ENCODE measurements around the gene IFT81.
"Not testable (repeated sequence)": the region's sequence is repeated elsewhere in the genome, so short reads cannot be mapped to it uniquely, and the experiment has no call there.

IFT81 gene

GRCh38 chr12:110224379-110225304 is 100.5 kb downstream of the IFT81 start:
- Histone ChIP-seq H3K9ac (ENCODE audit: low read depth, low read length) (no peak overlapping the region), H3K27me3 (ENCODE audit: control insufficient read depth, insufficient read depth, low read length) (no peaks in the 10 kb centered on the region), H3K4me1 (ENCODE audit: control insufficient read depth, insufficient read depth, low read length) (no peaks in the 10 kb centered on the region), H3K4me3 (ENCODE audit: low read depth, low read length) (no peak overlapping the region), H3K9me3 (ENCODE audit: control insufficient read depth, insufficient read depth, low read length) (no peaks in the 10 kb centered on the region), H3K36me3 (ENCODE audit: control insufficient read depth, insufficient read depth, low read length) (no peaks in the 10 kb centered on the region)

GRCh38 chr12:110227138-110227537 is 103.0 kb downstream of the IFT81 start:
- Histone ChIP-seq H3K9me3 (ENCODE audit: control insufficient read depth, insufficient read depth, low read length) (no peaks in the 10 kb centered on the region), H3K27me3 (ENCODE audit: control insufficient read depth, insufficient read depth, low read length) (no peaks in the 10 kb centered on the region), H3K36me3 (ENCODE audit: control insufficient read depth, insufficient read depth, low read length) (no peaks in the 10 kb centered on the region), H3K4me3 (ENCODE audit: low read depth, low read length) (no peak overlapping the region), H3K9ac (ENCODE audit: low read depth, low read length) (no peak overlapping the region), H3K4me1 (ENCODE audit: control insufficient read depth, insufficient read depth, low read length) (no peaks in the 10 kb centered on the region)

- not testable (repeated sequence) for H3K4me1 ChIP-seq (ENCODE audit: control insufficient read depth, insufficient read depth, low read length); H3K27me3 ChIP-seq (ENCODE audit: control insufficient read depth, insufficient read depth, low read length); H3K9me3 ChIP-seq (ENCODE audit: control insufficient read depth, insufficient read depth, low read length)
Measured at GRCh38 chr12:110228348-110228747, 104.2 kb downstream of the IFT81 start.

GRCh38 chr12:110228756-110229155 is 104.6 kb downstream of the IFT81 start:
- H3K27me3 ChIP-seq (ENCODE audit: control insufficient read depth, insufficient read depth, low read length) = no peaks in the 10 kb centered on the region
- H3K4me1 ChIP-seq (ENCODE audit: control insufficient read depth, insufficient read depth, low read length) = no peaks in the 10 kb centered on the region
- no peak overlapping the region for H3K4me3 ChIP-seq (ENCODE audit: low read depth, low read length)
- H3K9ac ChIP-seq (ENCODE audit: low read depth, low read length) = no peak overlapping the region
- H3K9me3 ChIP-seq (ENCODE audit: control insufficient read depth, insufficient read depth, low read length) = no peaks in the 10 kb centered on the region
- H3K36me3 ChIP-seq (ENCODE audit: control insufficient read depth, insufficient read depth, low read length) = no peaks in the 10 kb centered on the region

More at GRCh38 chr12:110228348-110228747, 104.2 kb downstream of the IFT81 start:
- not testable (repeated sequence) for H3K9ac ChIP-seq (ENCODE audit: low read depth, low read length); H3K4me3 ChIP-seq (ENCODE audit: low read depth, low read length); H3K36me3 ChIP-seq (ENCODE audit: control insufficient read depth, insufficient read depth, low read length)

GRCh38 chr12:110229409-110229808 is 105.3 kb downstream of the IFT81 start:
- H3K36me3 ChIP-seq (ENCODE audit: control insufficient read depth, insufficient read depth, low read length) = no peaks in the 10 kb centered on the region
- H3K27me3 ChIP-seq (ENCODE audit: control insufficient read depth, insufficient read depth, low read length) = no peaks in the 10 kb centered on the region
- H3K9ac ChIP-seq (ENCODE audit: low read depth, low read length) = no peak overlapping the region
- no peaks in the 10 kb centered on the region for H3K4me1 ChIP-seq (ENCODE audit: control insufficient read depth, insufficient read depth, low read length)
- no peaks in the 10 kb centered on the region for H3K9me3 ChIP-seq (ENCODE audit: control insufficient read depth, insufficient read depth, low read length)
- H3K4me3 ChIP-seq (ENCODE audit: low read depth, low read length) = no peak overlapping the region

GRCh38 chr12:110230655-110231054 is 106.5 kb downstream of the IFT81 start:
- no peaks in the 10 kb centered on the region for H3K36me3 ChIP-seq (ENCODE audit: control insufficient read depth, insufficient read depth, low read length)

GRCh38 chr12:110233212-110233903 is 109.2 kb downstream of the IFT81 start:
- Histone ChIP-seq H3K27me3 (ENCODE audit: control insufficient read depth, insufficient read depth, low read length) (no peaks in the 10 kb centered on the region), H3K36me3 (ENCODE audit: control insufficient read depth, insufficient read depth, low read length) (no peaks in the 10 kb centered on the region), H3K4me1 (ENCODE audit: control insufficient read depth, insufficient read depth, low read length) (no peaks in the 10 kb centered on the region), H3K4me3 (ENCODE audit: low read depth, low read length) (no peak overlapping the region), H3K9me3 (ENCODE audit: control insufficient read depth, insufficient read depth, low read length) (no peaks in the 10 kb centered on the region), H3K9ac (ENCODE audit: low read depth, low read length) (no peak overlapping the region)

More at GRCh38 chr12:110230655-110231054, 106.5 kb downstream of the IFT81 start:
- H3K27me3 ChIP-seq (ENCODE audit: control insufficient read depth, insufficient read depth, low read length) = no peaks in the 10 kb centered on the region
- no peaks in the 10 kb centered on the region for H3K9me3 ChIP-seq (ENCODE audit: control insufficient read depth, insufficient read depth, low read length)
- no peaks in the 10 kb centered on the region for H3K4me1 ChIP-seq (ENCODE audit: control insufficient read depth, insufficient read depth, low read length)
- H3K9ac ChIP-seq (ENCODE audit: low read depth, low read length) = no peak overlapping the region
- H3K4me3 ChIP-seq (ENCODE audit: low read depth, low read length) = no peak overlapping the region

GRCh38 chr12:110234331-110234751 is 110.2 kb downstream of the IFT81 start:
- H3K27me3 ChIP-seq (ENCODE audit: control insufficient read depth, insufficient read depth, low read length) = no peaks in the 10 kb centered on the region
- no peak overlapping the region for H3K9ac ChIP-seq (ENCODE audit: low read depth, low read length)
- H3K4me3 ChIP-seq (ENCODE audit: low read depth, low read length) = no peak overlapping the region
- H3K36me3 ChIP-seq (ENCODE audit: control insufficient read depth, insufficient read depth, low read length) = no peaks in the 10 kb centered on the region
- no peaks in the 10 kb centered on the region for H3K4me1 ChIP-seq (ENCODE audit: control insufficient read depth, insufficient read depth, low read length)
- no peaks in the 10 kb centered on the region for H3K9me3 ChIP-seq (ENCODE audit: control insufficient read depth, insufficient read depth, low read length)

- Histone ChIP-seq H3K9me3 (ENCODE audit: control insufficient read depth, insufficient read depth, low read length) (no peaks in the 10 kb centered on the region), H3K4me1 (ENCODE audit: control insufficient read depth, insufficient read depth, low read length) (no peaks in the 10 kb centered on the region), H3K9ac (ENCODE audit: low read depth, low read length) (no peak overlapping the region), H3K27me3 (ENCODE audit: control insufficient read depth, insufficient read depth, low read length) (no peaks in the 10 kb centered on the region), H3K4me3 (ENCODE audit: low read depth, low read length) (no peak overlapping the region), H3K36me3 (ENCODE audit: control insufficient read depth, insufficient read depth, low read length) (no peaks in the 10 kb centered on the region)
Measured at GRCh38 chr12:110234755-110235154, 110.6 kb downstream of the IFT81 start.

- Histone ChIP-seq H3K9me3 (ENCODE audit: control insufficient read depth, insufficient read depth, low read length) (no peaks in the 10 kb centered on the region), H3K27me3 (ENCODE audit: control insufficient read depth, insufficient read depth, low read length) (no peaks in the 10 kb centered on the region), H3K36me3 (ENCODE audit: control insufficient read depth, insufficient read depth, low read length) (no peaks in the 10 kb centered on the region), H3K4me1 (ENCODE audit: control insufficient read depth, insufficient read depth, low read length) (no peaks in the 10 kb centered on the region), H3K4me3 (ENCODE audit: low read depth, low read length) (no peak overlapping the region), H3K9ac (ENCODE audit: low read depth, low read length) (no peak overlapping the region)
Measured at GRCh38 chr12:110235383-110235782, 111.2 kb downstream of the IFT81 start.

GRCh38 chr12:110243227-110243626 is 119.1 kb downstream of the IFT81 start:
- H3K9me3 ChIP-seq (ENCODE audit: control insufficient read depth, insufficient read depth, low read length) = no peaks in the 10 kb centered on the region
- peaks cover 9% of the 10 kb centered on the region for H3K4me1 ChIP-seq (ENCODE audit: control insufficient read depth, insufficient read depth, low read length)
- no peaks in the 10 kb centered on the region for H3K27me3 ChIP-seq (ENCODE audit: control insufficient read depth, insufficient read depth, low read length)
- H3K9ac ChIP-seq (ENCODE audit: low read depth, low read length) = no peak overlapping the region
- H3K36me3 ChIP-seq (ENCODE audit: control insufficient read depth, insufficient read depth, low read length) = no peaks in the 10 kb centered on the region
- no peak overlapping the region for H3K4me3 ChIP-seq (ENCODE audit: low read depth, low read length)

GRCh38 chr12:110244372-110244771 is 120.2 kb downstream of the IFT81 start:
- Histone ChIP-seq H3K4me3 (ENCODE audit: low read depth, low read length) (no peak overlapping the region), H3K27me3 (ENCODE audit: control insufficient read depth, insufficient read depth, low read length) (no peaks in the 10 kb centered on the region), H3K4me1 (ENCODE audit: control insufficient read depth, insufficient read depth, low read length) (peaks cover 9% of the 10 kb centered on the region), H3K9me3 (ENCODE audit: control insufficient read depth, insufficient read depth, low read length) (no peaks in the 10 kb centered on the region), H3K36me3 (ENCODE audit: control insufficient read depth, insufficient read depth, low read length) (no peaks in the 10 kb centered on the region), H3K9ac (ENCODE audit: low read depth, low read length) (peak overlapping the region; percentile 40)
